ENCODE results near the gene ZNF684. TPM values are rescaled to one million over a fixed set of nuclear protein-coding genes. Genes with fewer than 3 reads are reported as not detected.
A peak's percentile ranks its signal among the peaks of the same experiment; 100 is the strongest.

The ZNF684 gene
- total and polyA plus RNA-seq, 9 of the 15 experiments (the other 6 are each of a cell fraction or from before 2014, with no cell fraction given), result 4.8 to 8.8 (median 5.5) TPM

- TF ChIP-seq JUN (IDR thresholded peaks at IDR 0.05; ENCODE audit: borderline replicate concordance, low read depth, low read length) (no peak), JUN (CRISPR knock-in tag; IDR thresholded peaks at IDR 0.05; ENCODE audit: borderline replicate concordance) (no peak), HDAC3 (IDR thresholded peaks at IDR 0.05; ENCODE audit: borderline replicate concordance, partially characterized antibody) (peak; percentile 35), IRF2 (CRISPR knock-in tag; IDR thresholded peaks at IDR 0.05) (no peak), CBX1 (IDR thresholded peaks at IDR 0.05; ENCODE audit: low read depth) (no peak), HMGN3 (IDR thresholded peaks at IDR 0.05; ENCODE audit: borderline replicate concordance, extremely low read depth, insufficient read length, low read depth, low read length) (no peak), MAZ (CRISPR knock-in tag; conservative IDR thresholded peaks at IDR 0.05 in 1 of 2, IDR thresholded peaks at IDR 0.05 in 1 of 2) (no peak; a peak in 1 of 4 replicates), U2AF2 (optimal IDR thresholded peaks at IDR 0.05; ENCODE audit: low read depth, low read length) (no peak), FOXA1 (IDR thresholded peaks at IDR 0.05; ENCODE audit: borderline replicate concordance) (no peak), AFF4 (CRISPR knock-in tag; IDR thresholded peaks at IDR 0.05) (no peak), ZNF224 (CRISPR knock-in tag; IDR thresholded peaks at IDR 0.05) (no peak), ZNF384 (IDR thresholded peaks at IDR 0.05; ENCODE audit: low read depth, low read length) (no peak), CXXC5 (CRISPR knock-in tag; IDR thresholded peaks at IDR 0.05) (no peak), HDAC6 (IDR thresholded peaks at IDR 0.05; ENCODE audit: low read depth, low read length) (no peak), NR2C1 (IDR thresholded peaks at IDR 0.05) (0 out of 2 replicates have a peak, but pooled peaks have one; percentile 41), NR2C1 (tag; IDR thresholded peaks at IDR 0.05) (no peak), LCOR (CRISPR knock-in tag; IDR thresholded peaks at IDR 0.05) (no peak; the same call in 1 of the 2 replicates), ZNF3 (CRISPR knock-in tag; IDR thresholded peaks at IDR 0.05) (no peak), RBM22 (IDR thresholded peaks at IDR 0.05; ENCODE audit: low read depth, low read length, poor library complexity, severe bottlenecking) (no peak), NFIX (CRISPR knock-in tag; IDR thresholded peaks at IDR 0.05; ENCODE audit: low read depth) (no peak), PTRF (tag; IDR thresholded peaks at IDR 0.05) (no peak), EP400 (IDR thresholded peaks at IDR 0.05) (no peak), HMBOX1 (IDR thresholded peaks at IDR 0.05) (no peak), KHSRP (IDR thresholded peaks at IDR 0.05) (peak; percentile 49; the same call in 1 of the 2 replicates)
Observed at GRCh38 chr1:40530735-40531380, 579 bp upstream of the ZNF684 start (continued).

Data from K562 (cell line).